WTC11 (cell line): Measurements from ENCODE around the gene GRAMD4.

Experiments used
- AR ChIP-seq: fragments of 250-450 bp; sonication (Bioruptor Pico); IDR thresholded peaks from 2 replicates; pipeline ENCODE4 v1.9.0; 2021; ENCODE audit warnings: mild to moderate bottlenecking
- ETV6 ChIP-seq: sonication (generic); formaldehyde crosslinking; IDR thresholded peaks from 2 replicates; pipeline ENCODE4 v1.8.1; 2022; ENCODE audit warnings: mild to moderate bottlenecking, missing genetic modification reagents
- MYBL2 ChIP-seq: sonication (generic); formaldehyde crosslinking; IDR thresholded peaks from 2 replicates; pipeline ENCODE4 v1.8.1; 2023; ENCODE audit warnings: mild to moderate bottlenecking, moderate library complexity, missing genetic modification reagents
- TF ChIP-seq, protein P1 (sequence below): fragments of 200-600 bp; IDR thresholded peaks from 2 replicates; pipeline ENCODE4 v1.8.0; 2022; ENCODE audit warnings: antibody characterized with exemption
- TF ChIP-seq, protein P2 (sequence below): sonication (generic); formaldehyde crosslinking; IDR thresholded peaks from 2 replicates; pipeline ENCODE4 v1.8.1; 2022; ENCODE audit warnings: missing genetic modification reagents, borderline replicate concordance

- TF ChIP-seq, protein P1, sequence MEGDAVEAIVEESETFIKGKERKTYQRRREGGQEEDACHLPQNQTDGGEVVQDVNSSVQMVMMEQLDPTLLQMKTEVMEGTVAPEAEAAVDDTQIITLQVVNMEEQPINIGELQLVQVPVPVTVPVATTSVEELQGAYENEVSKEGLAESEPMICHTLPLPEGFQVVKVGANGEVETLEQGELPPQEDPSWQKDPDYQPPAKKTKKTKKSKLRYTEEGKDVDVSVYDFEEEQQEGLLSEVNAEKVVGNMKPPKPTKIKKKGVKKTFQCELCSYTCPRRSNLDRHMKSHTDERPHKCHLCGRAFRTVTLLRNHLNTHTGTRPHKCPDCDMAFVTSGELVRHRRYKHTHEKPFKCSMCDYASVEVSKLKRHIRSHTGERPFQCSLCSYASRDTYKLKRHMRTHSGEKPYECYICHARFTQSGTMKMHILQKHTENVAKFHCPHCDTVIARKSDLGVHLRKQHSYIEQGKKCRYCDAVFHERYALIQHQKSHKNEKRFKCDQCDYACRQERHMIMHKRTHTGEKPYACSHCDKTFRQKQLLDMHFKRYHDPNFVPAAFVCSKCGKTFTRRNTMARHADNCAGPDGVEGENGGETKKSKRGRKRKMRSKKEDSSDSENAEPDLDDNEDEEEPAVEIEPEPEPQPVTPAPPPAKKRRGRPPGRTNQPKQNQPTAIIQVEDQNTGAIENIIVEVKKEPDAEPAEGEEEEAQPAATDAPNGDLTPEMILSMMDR: no peak
- no peak for TF ChIP-seq AR (CRISPR knock-in tag)
- TF ChIP-seq ETV6 (CRISPR knock-in tag): no peak
- TF ChIP-seq, protein P2, sequence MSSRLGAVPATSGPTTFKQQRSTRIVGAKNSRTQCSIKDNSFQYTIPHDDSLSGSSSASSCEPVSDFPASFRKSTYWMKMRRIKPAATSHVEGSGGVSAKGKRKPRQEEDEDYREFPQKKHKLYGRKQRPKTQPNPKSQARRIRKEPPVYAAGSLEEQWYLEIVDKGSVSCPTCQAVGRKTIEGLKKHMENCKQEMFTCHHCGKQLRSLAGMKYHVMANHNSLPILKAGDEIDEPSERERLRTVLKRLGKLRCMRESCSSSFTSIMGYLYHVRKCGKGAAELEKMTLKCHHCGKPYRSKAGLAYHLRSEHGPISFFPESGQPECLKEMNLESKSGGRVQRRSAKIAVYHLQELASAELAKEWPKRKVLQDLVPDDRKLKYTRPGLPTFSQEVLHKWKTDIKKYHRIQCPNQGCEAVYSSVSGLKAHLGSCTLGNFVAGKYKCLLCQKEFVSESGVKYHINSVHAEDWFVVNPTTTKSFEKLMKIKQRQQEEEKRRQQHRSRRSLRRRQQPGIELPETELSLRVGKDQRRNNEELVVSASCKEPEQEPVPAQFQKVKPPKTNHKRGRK (CRISPR knock-in tag): no peak
- TF ChIP-seq MYBL2 (CRISPR knock-in tag): no peak
Observed at GRCh38 chr22:46697811-46698515, 77.8 kb downstream of the GRAMD4 start.
